ENCODE measurements around the gene PYURF.

PYURF gene

DNA sequence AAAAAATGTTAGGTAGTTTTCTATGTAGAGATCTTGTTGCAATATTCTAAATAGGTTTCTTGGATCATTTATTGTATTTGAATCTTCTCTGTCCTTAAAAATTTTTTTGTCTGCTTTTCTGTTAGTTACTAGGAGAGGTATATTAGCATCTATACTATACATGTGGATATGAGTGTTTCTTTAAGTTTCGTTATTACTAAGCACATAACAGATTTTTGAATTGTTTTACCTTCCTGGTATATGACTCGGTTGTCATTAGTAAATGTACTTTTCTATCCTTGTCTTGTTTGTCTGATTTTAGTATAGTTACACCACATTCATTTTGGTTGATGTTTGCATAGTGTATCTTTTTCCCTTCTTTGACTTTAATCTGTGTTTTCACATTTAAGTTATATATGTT, 20.2 kb downstream of the PYURF start:
- no peak for DNase-seq

GRCh38 chr4:88497859-88498409, 25.6 kb downstream of the PYURF start:
- no peak for DNase-seq

DNA sequence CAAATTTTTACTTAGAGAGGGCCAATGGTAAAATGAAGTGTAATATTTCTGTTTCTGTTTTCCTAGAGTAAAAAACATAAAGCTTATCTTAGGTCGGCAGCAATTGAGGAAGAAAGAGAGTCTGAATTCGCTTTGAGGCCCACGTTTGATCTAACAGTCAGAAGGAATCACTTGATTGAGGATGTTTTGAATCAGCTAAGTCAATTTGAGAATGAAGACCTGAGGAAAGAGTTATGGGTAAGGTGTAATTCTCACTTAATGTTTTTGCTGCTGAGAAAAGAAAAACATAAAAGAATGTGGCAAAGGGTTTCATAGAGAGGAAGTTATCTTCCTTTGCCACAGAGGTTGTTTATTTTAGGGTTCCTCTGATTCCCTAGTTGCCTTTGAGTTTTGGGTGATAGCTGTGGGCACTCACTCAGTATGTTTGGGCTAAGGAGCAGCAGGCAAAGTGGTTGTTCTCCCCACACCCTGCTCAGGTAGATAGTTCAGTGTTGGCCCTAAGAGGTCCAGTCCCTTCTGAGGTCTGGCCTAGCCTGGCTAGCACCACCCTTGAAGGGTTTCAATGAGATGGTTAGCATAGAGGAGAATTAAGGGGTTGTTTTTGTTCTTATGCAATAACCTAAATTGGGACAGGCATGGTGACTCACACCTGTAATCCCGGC, 34.3 kb downstream of the PYURF start:
- no peak for DNase-seq

- no peak for DNase-seq
Measured at GRCh38 chr4:88481537-88481936, 42.0 kb downstream of the PYURF start.

GRCh38 chr4:88478247-88478646, 45.3 kb downstream of the PYURF start:
- DNase-seq, result no peak

DNA sequence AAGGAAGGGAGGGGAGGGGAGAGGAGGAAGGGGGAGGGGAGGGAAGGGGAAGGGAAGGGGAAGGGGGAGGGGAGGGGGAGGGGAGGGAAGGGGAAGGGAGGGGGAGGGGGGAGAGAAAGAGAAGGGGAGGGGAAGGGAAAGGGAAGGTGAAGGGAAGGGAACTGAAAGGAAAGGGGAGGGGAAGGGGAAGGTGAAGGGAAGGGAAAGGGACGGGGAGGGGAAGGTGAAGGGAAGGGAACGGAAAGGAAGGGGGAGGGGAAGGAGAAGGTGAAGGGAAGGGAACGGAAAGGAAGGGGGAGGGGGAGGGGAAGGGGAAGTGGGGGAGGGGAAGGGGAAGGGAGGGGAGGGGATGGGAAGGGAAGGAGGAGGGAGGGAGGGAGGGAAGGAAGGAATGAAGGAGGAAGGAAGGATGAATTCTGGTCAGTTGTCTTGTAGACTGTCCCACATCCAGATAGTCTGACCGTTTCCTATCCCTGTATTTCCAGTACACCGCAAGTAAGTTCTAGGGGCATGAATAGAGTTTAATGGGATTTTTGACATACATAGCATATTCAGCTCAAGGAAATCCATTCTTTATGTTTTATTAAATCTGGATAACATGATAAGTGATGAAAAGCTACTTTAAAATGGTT, 46.2 kb downstream of the PYURF start:
- no peak for DNase-seq

Data from activated CD4-positive, alpha-beta T cell treated with anti-CD3 and anti-CD28 coated beads for 4 hours (primary cell).